AG04450 (cell line): ENCODE data around the gene SLC30A5. TPM values are rescaled to one million over a fixed set of nuclear protein-coding genes. Genes with fewer than 3 reads are reported as not detected.
"Not testable (repeated sequence)": the region's sequence is repeated elsewhere in the genome, so short reads cannot be mapped to it uniquely, and the experiment has no call there.

Experiments
- CTCF ChIA-PET: fragments of 300-600, 350-600 bp; formaldehyde crosslinking; extraction: SDS; loops from one replicate; lab custom pipeline; 2022; ENCODE audit warnings: antibody characterized with exemption, inconsistent platforms; lab: Charles Lee
- POLR2A ChIA-PET: fragments of 350-600 bp; formaldehyde crosslinking; extraction: SDS; loops from one replicate; lab custom pipeline; 2021; ENCODE audit warnings: antibody characterized with exemption, inconsistent platforms; lab: Yijun Ruan, JAX
- DNase-seq: peaks from one replicate; pipeline ENCODE4 v3.0.0-alpha.2; 2011; ENCODE audit warnings: low read depth, low spot score
- H3K27ac ChIP-seq: one replicate; pipeline ENCODE4 v1.5.1; 2012; ENCODE audit warnings: low read depth, low read length, control low read depth
- H3K27me3 ChIP-seq: one replicate; pipeline ENCODE4 v1.6.0; 2012; ENCODE audit warnings: low read length; ENCODE audit not compliant: control insufficient read depth, insufficient read depth
- H3K4me3 ChIP-seq: 2 replicates; pipeline ENCODE4 v1.5.1; 2011; ENCODE audit warnings: mild to moderate bottlenecking, low read depth, low read length, control low read depth
- H3K9me3 ChIP-seq: 2 replicates; pipeline ENCODE4 v1.5.1; 2012; ENCODE audit warnings: low read length; ENCODE audit not compliant: control insufficient read depth, insufficient read depth
- polyA minus RNA-seq: library from RNA; depleted of rRNA, polyadenylated mRNA; stranded (reverse); fragments of >200 nt; gene quantifications from 2 replicates; pipeline ENCODE4 v1.2.3, GENCODE V29; 2011; rRNA and poly(A)+ RNA removed
- polyA plus RNA-seq: library from polyadenylated mRNA; depleted of rRNA; stranded (reverse); fragments of >200 nt; gene quantifications from 2 replicates; pipeline ENCODE4 v1.2.3, GENCODE V29; 2011; rRNA removed
- TF ChIP-seq, protein P1 (sequence below): IDR thresholded peaks from 2 replicates; pipeline ENCODE4 v1.5.1; 2011; ENCODE audit warnings: low read depth, low read length, control low read depth, inconsistent platforms

The SLC30A5 gene
- polyA plus RNA-seq (38.4 and 49.2 TPM in 2 replicates), polyA minus RNA-seq (97.4 and 116 TPM in 2 replicates)

DNA sequence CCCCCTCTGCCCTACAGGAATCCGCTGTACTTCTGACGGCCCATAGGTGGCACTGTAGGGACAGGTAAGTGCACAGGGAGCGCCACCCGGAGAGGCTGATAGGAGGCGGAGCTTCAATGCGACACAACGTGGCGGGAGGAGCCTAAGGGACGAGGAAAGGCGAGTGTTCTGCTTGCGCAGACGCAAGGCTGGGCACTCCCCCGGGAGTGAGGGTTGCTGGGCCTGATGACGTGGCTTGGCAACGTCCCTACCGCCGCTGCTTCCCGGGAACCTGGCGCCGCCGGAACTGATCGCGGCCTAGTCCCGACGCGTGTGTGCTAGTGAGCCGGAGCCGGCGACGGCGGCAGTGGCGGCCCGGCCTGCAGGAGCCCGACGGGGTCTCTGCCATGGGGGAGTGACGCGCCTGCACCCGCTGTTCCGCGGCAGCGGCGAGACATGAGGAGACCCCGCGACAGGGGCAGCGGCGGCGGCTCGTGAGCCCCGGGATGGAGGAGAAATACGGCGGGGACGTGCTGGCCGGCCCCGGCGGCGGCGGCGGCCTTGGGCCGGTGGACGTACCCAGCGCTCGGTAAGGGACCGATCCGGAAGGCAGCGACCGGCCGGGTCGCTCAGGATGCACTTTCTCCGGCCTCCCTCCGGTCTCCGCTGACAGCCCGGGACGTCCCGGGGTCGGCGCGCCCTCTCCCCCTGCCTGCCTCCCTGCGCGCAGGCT is at the start of gene SLC30A5:
Gene SLC30A5 (plus strand): TSS at position 244 of the 712 bp plus-strand sequence. CDS start 242 bp downstream, at position 486.
- H3K27ac ChIP-seq, result peak within 1 kb of the TSS; percentile 52
- ChIA-PET CTCF (interaction anchor here (0.5 to 2.2 kb wide), 75 partner anchors 9 to 429 kb away, joined by 3 to 58 read pairs (median 5); partner anchors contain the start of genes CCDC125, CCNB1, CDK7 and CENPH), POLR2A (interaction anchor here (0.5 to 1.0 kb wide), 8 partner anchors 17 to 1779 kb away, joined by 3 to 7 read pairs (median 4); partner anchors contain the start of genes AK6, CDK7, CENPH and RAD17)
- no peaks in the 10 kb centered on the region for H3K27me3 ChIP-seq
- TF ChIP-seq, protein P1, sequence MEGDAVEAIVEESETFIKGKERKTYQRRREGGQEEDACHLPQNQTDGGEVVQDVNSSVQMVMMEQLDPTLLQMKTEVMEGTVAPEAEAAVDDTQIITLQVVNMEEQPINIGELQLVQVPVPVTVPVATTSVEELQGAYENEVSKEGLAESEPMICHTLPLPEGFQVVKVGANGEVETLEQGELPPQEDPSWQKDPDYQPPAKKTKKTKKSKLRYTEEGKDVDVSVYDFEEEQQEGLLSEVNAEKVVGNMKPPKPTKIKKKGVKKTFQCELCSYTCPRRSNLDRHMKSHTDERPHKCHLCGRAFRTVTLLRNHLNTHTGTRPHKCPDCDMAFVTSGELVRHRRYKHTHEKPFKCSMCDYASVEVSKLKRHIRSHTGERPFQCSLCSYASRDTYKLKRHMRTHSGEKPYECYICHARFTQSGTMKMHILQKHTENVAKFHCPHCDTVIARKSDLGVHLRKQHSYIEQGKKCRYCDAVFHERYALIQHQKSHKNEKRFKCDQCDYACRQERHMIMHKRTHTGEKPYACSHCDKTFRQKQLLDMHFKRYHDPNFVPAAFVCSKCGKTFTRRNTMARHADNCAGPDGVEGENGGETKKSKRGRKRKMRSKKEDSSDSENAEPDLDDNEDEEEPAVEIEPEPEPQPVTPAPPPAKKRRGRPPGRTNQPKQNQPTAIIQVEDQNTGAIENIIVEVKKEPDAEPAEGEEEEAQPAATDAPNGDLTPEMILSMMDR, result peak; percentile 95
- H3K4me3 ChIP-seq, result peak within 1 kb of the TSS; percentile 83
- no peaks in the 10 kb centered on the region for H3K9me3 ChIP-seq
- peak; percentile 100 for DNase-seq

DNA sequence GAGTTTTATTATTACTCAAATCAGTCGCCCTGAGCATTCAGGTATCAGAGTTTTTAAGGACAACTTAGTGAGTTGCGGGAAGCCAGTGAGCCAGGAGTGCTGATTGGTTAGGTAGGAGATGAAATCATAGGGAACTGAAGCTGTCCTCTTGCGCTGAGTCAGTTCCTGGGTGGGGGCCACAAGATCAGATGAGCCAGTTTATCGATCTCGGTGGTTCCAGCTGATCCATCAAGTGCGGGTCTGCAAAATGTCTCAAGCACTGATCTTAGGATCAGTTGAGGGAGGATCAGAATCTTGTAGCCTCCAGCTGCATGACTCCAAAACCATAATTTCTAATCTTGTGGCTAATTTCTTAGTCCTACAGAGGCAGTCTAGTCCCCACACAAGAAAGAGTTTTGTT is 48.6 kb upstream of the SLC30A5 start:
- H3K27me3 ChIP-seq, DNase-seq, H3K27ac ChIP-seq, H3K4me3 ChIP-seq, H3K9me3 ChIP-seq, POLR2A ChIA-PET: not testable (repeated sequence)
- CTCF ChIA-PET, result interaction anchor here (0.6 to 2.9 kb wide), 3 partner anchors 48 to 289 kb away, joined by 3 to 22 read pairs (median 4); partner anchors contain the start of gene SLC30A5

DNA sequence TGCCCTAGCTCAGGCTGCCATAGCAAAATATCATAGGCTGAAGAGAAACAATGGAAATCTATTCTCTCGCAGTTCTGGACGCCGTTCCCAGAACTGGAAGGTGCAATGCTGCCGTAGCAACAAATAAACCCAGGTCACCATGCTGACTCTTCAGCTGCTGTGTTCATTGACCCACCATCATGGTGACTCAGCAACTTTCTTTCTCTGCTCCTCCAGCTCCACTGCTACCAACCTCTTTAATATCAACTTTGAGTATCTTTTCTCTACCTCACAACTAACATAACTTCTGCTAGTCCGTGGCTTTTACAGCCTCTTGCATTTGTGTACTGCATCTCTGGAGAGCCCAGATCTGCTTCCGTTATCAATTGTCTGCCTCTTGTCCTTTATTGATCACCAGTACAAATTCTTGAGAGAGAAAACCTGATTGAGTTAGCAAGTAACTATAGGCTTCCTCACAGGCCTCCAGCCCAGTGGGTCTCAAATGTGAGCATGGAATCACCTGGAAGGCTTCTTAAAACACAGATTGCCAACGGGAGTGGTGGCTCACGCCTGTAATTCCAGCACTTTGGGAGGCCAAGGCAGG is 47.3 kb upstream of the SLC30A5 start:
- no peaks in the 10 kb centered on the region for H3K9me3 ChIP-seq
- TF ChIP-seq, protein P1, result no peak
- POLR2A ChIA-PET, result no interaction called here
- no peaks in the 10 kb centered on the region for H3K27me3 ChIP-seq
- CTCF ChIA-PET, result interaction anchor here (0.6 to 0.7 kb wide), 2 partner anchors 47 to 954 kb away, joined by 4 read pairs; partner anchors contain the start of gene SLC30A5
- DNase-seq, result no peak
- H3K4me3 ChIP-seq, result no peak overlapping the region
- H3K27ac ChIP-seq, result no peak overlapping the region

DNA sequence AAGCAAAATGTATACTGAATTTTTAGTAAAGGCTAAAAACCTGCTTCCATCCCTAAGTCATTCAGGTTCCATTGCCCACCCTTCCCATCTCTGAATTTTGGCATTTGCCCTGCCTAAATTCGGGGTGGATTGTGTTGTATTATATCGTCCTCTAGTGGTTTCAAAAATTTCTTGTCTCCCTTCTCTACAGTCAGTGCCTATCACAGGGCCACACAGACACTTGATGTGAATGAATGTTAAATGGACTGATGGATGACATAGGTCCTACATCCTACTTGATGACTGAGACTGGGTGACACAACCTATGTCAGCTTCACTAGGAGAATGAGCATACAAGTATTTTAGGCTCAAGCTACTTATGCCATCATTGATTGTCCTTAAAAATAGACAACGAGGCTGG is 45.6 kb upstream of the SLC30A5 start:
- Histone ChIP-seq H3K27ac (no peak overlapping the region), H3K4me3 (no peak overlapping the region), H3K27me3 (no peaks in the 10 kb centered on the region), H3K9me3 (no peaks in the 10 kb centered on the region)
- no peak for DNase-seq
- TF ChIP-seq, protein P1, result peak; percentile 56
- POLR2A ChIA-PET, result no interaction called here
- CTCF ChIA-PET, result interaction anchor here (0.8 to 1.1 kb wide), 2 partner anchors 45 to 287 kb away, joined by 4 to 5 read pairs; partner anchors contain the start of gene SLC30A5

DNA sequence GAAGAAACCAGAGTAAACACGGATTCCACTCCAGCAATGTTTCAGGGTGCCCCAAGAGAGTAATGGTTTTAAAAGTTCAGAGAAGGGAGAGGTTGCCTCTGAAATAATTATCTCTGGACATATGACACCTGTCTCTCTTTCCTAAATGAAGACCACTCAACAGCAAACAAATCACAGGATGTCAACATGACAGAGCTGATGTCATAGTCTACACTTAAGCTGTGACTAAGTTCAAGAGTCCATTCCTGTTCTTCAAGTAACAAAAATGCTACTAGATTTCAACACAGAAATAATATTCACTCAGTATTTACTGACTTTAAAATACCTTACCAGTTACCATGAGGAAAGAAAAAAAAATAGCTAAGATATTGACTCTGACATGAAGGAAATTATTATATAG is 44.7 kb upstream of the SLC30A5 start:
- POLR2A ChIA-PET, result no interaction called here
- CTCF ChIA-PET, result interaction anchor here (0.6 to 1.5 kb wide), 4 partner anchors 26 to 763 kb away, joined by 3 to 6 read pairs (median 4); no protein-coding TSS in a partner anchor
- H3K27ac ChIP-seq, result no peak overlapping the region
- H3K9me3 ChIP-seq, result no peaks in the 10 kb centered on the region
- TF ChIP-seq, protein P1, result no peak
- H3K4me3 ChIP-seq, result no peak overlapping the region
- no peak for DNase-seq
- H3K27me3 ChIP-seq, result no peaks in the 10 kb centered on the region
